Hepatocyte (in vitro differentiated cells): ENCODE measurements around the gene PDLIM5. TPM values are rescaled to one million over a fixed set of nuclear protein-coding genes. Genes with fewer than 3 reads are reported as not detected.
"Not testable (repeated sequence)": the region's sequence is repeated elsewhere in the genome, so short reads cannot be mapped to it uniquely, and the experiment has no call there.

ENCODE experiments used
- DNase-seq: peaks from one replicate; pipeline ENCODE4 v3.0.0-alpha.2; 2016; ENCODE audit warnings: low spot score
- H2AFZ ChIP-seq: fragments of 200-600 bp; sonication (generic); 2 replicates; pipeline ENCODE4 v1.6.0; 2016; ENCODE audit warnings: antibody characterized with exemption, mild to moderate bottlenecking
- H3K27ac ChIP-seq: fragments of 200-600 bp; sonication (generic); 2 replicates; pipeline ENCODE4 v1.5.1; 2016; ENCODE audit warnings: mild to moderate bottlenecking
- H3K27me3 ChIP-seq: fragments of 200-600 bp; sonication (generic); 2 replicates; pipeline ENCODE4 v1.6.1; 2016
- H3K36me3 ChIP-seq: fragments of 200-600 bp; sonication (generic); replicated peaks from 2 replicates; pipeline ENCODE4 v1.5.1; 2016; ENCODE audit warnings: low read depth; ENCODE audit not compliant: insufficient read depth
- H3K4me1 ChIP-seq: fragments of 200-600 bp; sonication (generic); 2 replicates; pipeline ENCODE4 v1.5.1; 2016; ENCODE audit warnings: mild to moderate bottlenecking, moderate library complexity; ENCODE audit not compliant: insufficient read depth
- H3K4me2 ChIP-seq: fragments of 200-600 bp; sonication (generic); 2 replicates; pipeline ENCODE4 v1.6.0; 2016
- H3K4me3 ChIP-seq: fragments of 200-600 bp; sonication (generic); 2 replicates; pipeline ENCODE4 v1.5.1; 2016; ENCODE audit warnings: mild to moderate bottlenecking
- H3K79me2 ChIP-seq: fragments of 200-600 bp; sonication (generic); 2 replicates; pipeline ENCODE4 v1.6.0; 2017; ENCODE audit warnings: mild to moderate bottlenecking
- H3K9me2 ChIP-seq: fragments of 200-600 bp; sonication (generic); replicated peaks from 2 replicates; pipeline ENCODE4 v1.6.0; 2017; ENCODE audit warnings: mild to moderate bottlenecking; ENCODE audit not compliant: insufficient read depth
- H3K9me3 ChIP-seq: fragments of 200-600 bp; sonication (generic); 2 replicates; pipeline ENCODE4 v1.5.1; 2016; ENCODE audit warnings: low read depth, mild to moderate bottlenecking
- H4K20me1 ChIP-seq: fragments of 200-600 bp; sonication (generic); 2 replicates; pipeline ENCODE4 v1.6.0; 2016; ENCODE audit warnings: mild to moderate bottlenecking; ENCODE audit not compliant: insufficient read depth, poor library complexity, severe bottlenecking
- EZH2 ChIP-seq: fragments of 200-600 bp; sonication (generic); IDR thresholded peaks from 2 replicates; pipeline ENCODE4 v1.6.1; 2016; ENCODE audit warnings: antibody characterized with exemption, mild to moderate bottlenecking, borderline replicate concordance
- EZH2phosphoT487 ChIP-seq: fragments of 200-600 bp; sonication (generic); IDR thresholded peaks from one replicate; pipeline ENCODE4 v1.6.1; 2018; ENCODE audit warnings: antibody characterized with exemption, mild to moderate bottlenecking, low read depth, moderate library complexity; ENCODE audit not compliant: unreplicated experiment, severe bottlenecking
- WGBS: methylation state at CpG from one replicate; pipeline ENCODE4 v1.1.6; 2016; ENCODE audit warnings: low lambda C conversion rate; ENCODE audit errors: missing lambda C conversion rate; 5-methylcytosine and 5-hydroxymethylcytosine counted together
- polyA plus RNA-seq: library from polyadenylated mRNA; unstranded; fragments of >200 nt; fragmentation: Nextera tagmentation; extraction: Ambion mirVana; gene quantifications from 2 replicates; pipeline ENCODE4 v1.2.1, GENCODE V29; 2016
- total RNA-seq: library from RNA; depleted of rRNA; stranded (reverse); fragments of >200 nt; gene quantifications from 2 replicates; pipeline ENCODE4 v1.2.3, GENCODE V29; 2014
- TF ChIP-seq, protein P1 (sequence below): fragments of 200-600 bp; sonication (generic); IDR thresholded peaks from 2 replicates; pipeline ENCODE4 v1.5.1; 2016; ENCODE audit warnings: antibody characterized with exemption, mild to moderate bottlenecking; ENCODE audit not compliant: poor library complexity

PDLIM5 gene
- total and polyA plus RNA-seq, 2 experiments from 2014 or later, result 97.1 to 121 TPM

DNA sequence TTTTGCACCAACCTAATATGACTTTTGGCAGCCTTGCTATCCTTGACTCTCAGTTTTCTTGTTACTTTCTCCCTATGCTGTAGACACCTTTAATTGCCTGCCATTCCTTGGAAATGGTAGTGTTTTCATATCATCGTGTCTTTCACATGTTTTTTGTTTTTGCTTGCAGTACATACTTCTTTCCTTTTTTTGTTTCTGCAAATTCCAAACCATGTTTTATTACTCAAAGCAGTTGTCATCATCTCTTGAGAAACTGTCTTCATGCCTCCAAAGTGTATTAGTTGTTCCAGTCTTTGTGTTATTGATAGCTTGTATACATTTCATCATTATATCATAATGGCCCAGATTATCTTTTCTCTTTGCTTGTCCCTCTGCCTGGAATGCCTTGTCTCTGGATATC, 57.1 kb downstream of the PDLIM5 start:
- Histone ChIP-seq H3K4me3 (no peak overlapping the region), H3K36me3 (no peaks in the 10 kb centered on the region), H3K27me3 (no peaks in the 10 kb centered on the region), H3K9me3 (no peaks in the 10 kb centered on the region), H3K9me2 (no peaks in the 10 kb centered on the region), H4K20me1 (no peaks in the 10 kb centered on the region), H3K4me1 (peaks cover 21% of the 10 kb centered on the region), H2AFZ (no peak overlapping the region), H3K4me2 (peak overlapping the region; percentile 49), H3K27ac (peak overlapping the region; percentile 49), H3K79me2 (peaks cover 55% of the 10 kb centered on the region)
- DNase-seq, result no peak
- TF ChIP-seq, protein P1, sequence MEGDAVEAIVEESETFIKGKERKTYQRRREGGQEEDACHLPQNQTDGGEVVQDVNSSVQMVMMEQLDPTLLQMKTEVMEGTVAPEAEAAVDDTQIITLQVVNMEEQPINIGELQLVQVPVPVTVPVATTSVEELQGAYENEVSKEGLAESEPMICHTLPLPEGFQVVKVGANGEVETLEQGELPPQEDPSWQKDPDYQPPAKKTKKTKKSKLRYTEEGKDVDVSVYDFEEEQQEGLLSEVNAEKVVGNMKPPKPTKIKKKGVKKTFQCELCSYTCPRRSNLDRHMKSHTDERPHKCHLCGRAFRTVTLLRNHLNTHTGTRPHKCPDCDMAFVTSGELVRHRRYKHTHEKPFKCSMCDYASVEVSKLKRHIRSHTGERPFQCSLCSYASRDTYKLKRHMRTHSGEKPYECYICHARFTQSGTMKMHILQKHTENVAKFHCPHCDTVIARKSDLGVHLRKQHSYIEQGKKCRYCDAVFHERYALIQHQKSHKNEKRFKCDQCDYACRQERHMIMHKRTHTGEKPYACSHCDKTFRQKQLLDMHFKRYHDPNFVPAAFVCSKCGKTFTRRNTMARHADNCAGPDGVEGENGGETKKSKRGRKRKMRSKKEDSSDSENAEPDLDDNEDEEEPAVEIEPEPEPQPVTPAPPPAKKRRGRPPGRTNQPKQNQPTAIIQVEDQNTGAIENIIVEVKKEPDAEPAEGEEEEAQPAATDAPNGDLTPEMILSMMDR, result no peak
- TF ChIP-seq EZH2phosphoT487 (no peak), EZH2 (no peak)
- 74% methylated on average over 1 of the region's 1 CpG for WGBS

DNA sequence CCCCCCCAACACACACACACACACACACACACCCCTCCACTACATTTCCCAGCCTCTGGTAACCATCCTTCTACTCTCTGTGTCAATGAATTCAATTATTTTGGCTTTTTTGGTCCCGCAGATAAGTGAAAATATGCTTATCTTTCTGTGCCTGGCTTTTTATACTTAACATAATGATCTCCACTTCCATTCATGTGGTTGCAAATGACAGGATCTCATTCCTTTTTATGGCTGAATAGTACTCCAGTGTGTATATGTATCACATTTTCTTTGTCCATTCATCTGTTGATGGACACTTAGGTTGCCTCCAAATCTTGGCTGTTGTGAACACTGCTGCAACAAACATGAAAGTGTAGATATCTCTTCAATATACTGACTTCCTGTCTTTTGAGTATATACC, 59.8 kb downstream of the PDLIM5 start:
- H3K4me1 ChIP-seq, result peaks cover 29% of the 10 kb centered on the region
- H3K79me2 ChIP-seq, result peaks cover 61% of the 10 kb centered on the region
- WGBS, result 97% methylated on average over 1 of the region's 1 CpG

DNA sequence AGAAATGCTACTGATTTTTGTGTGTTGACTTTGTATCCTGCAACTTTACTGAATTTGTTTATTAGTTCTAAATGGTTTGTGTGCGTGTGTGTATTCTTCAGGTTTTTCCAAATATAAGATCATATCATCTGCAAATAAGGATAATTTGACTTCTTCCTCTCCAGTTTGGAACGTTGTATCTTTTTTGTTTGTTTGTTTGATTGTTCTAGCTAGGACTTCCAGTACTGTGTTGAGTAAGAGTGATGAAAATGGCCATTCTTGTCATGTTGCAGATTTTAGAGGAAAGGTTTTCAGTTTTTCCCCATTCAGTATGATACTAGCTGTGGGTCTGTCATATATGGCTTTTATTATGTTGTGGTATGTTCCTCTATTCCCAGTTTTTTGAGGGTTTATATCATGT, 61.8 kb downstream of the PDLIM5 start:
- not testable (repeated sequence) for H3K9me2 ChIP-seq, H2AFZ ChIP-seq
- WGBS, result 92% methylated on average over 2 of the region's 2 CpGs

More for the DNA sequence above, 59.8 kb downstream of the PDLIM5 start:
- Histone ChIP-seq H3K36me3 (no peaks in the 10 kb centered on the region), H3K4me3 (no peak overlapping the region), H3K27me3 (no peaks in the 10 kb centered on the region), H3K9me3 (no peaks in the 10 kb centered on the region), H3K9me2 (no peaks in the 10 kb centered on the region), H3K27ac (no peak overlapping the region), H2AFZ (no peak overlapping the region), H3K4me2 (no peak overlapping the region), H4K20me1 (no peaks in the 10 kb centered on the region)
- no peak for DNase-seq
- TF ChIP-seq EZH2, result no peak
- TF ChIP-seq, protein P1, result no peak
- TF ChIP-seq EZH2phosphoT487, result no peak

DNA sequence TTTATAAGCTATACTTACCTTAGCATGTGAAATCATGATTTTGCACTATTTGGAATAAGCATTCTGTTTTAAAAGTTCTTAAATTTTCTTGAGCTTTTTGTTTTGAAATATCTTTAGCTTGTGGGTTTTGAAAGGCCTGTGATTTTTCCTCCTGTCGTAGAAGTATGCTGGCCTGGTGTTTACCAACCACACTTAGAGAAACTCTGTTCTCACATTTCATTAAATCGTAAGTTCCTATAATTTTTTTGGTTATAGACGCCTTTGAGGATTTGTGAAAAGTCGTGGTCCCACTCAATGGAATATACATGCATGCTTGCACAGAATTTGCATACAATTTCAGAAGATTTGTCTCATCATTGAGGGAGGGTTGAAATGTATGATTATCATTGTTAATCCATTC, 63.6 kb downstream of the PDLIM5 start:
- Histone ChIP-seq H3K4me1 (peaks cover 13% of the 10 kb centered on the region), H3K79me2 (peaks cover 81% of the 10 kb centered on the region)
- WGBS, result 70% methylated on average over 4 of the region's 4 CpGs

More for the DNA sequence above, 61.8 kb downstream of the PDLIM5 start:
- Histone ChIP-seq H3K79me2 (peaks cover 78% of the 10 kb centered on the region), H3K4me1 (peaks cover 20% of the 10 kb centered on the region)
- not testable (repeated sequence) for H4K20me1 ChIP-seq, H3K27ac ChIP-seq, H3K36me3 ChIP-seq, H3K4me3 ChIP-seq, H3K27me3 ChIP-seq, DNase-seq, H3K9me3 ChIP-seq, H3K4me2 ChIP-seq

More for the DNA sequence above, 63.6 kb downstream of the PDLIM5 start:
- Histone ChIP-seq H3K27me3 (no peaks in the 10 kb centered on the region), H2AFZ (no peak overlapping the region), H3K4me3 (no peak overlapping the region), H4K20me1 (no peaks in the 10 kb centered on the region), H3K27ac (peak overlapping the region; percentile 59), H3K9me2 (no peaks in the 10 kb centered on the region), H3K36me3 (no peaks in the 10 kb centered on the region), H3K4me2 (peak overlapping the region; percentile 20), H3K9me3 (no peaks in the 10 kb centered on the region)
- TF ChIP-seq EZH2, result no peak
- TF ChIP-seq EZH2phosphoT487, result no peak
- TF ChIP-seq, protein P1, result no peak
- no peak for DNase-seq
